Pancreas (tissue), 10 donors: ENCODE results near the gene KCND1. TPM values are rescaled to one million over a fixed set of nuclear protein-coding genes. Genes with fewer than 3 reads are reported as not detected.

Experiments
- ATAC-seq, 4 donors: fragments of 200-7000 bp; cut with Tn5 transposase; one replicate each; pipeline versions ENCODE4 v1.8.0 to v1.9.1; 2020; ENCODE audit warnings: mild to moderate bottlenecking in 4 of 4, moderate library complexity in 4 of 4
- DNase-seq, 6 donors: peaks; one replicate each; pipeline ENCODE4 v3.0.0-alpha.2; 2020
- FAIRE-seq: peaks from 2 replicates; lab custom pipeline; 2012; peaks lifted over from hg19 to GRCh38; lab: Jason Lieb, UNC
- H3K27ac ChIP-seq, 4 donors: fragments of 200-600 bp; sonication (generic); 1 replicate in 3 of 4; 2 replicates in 1 of 4; pipeline versions ENCODE4 v1.5.0 to v1.8.0; 2020
- H3K27me3 ChIP-seq, 4 donors: fragments of 200-600 bp; one replicate each; pipeline ENCODE4 v1.8.0; 2021
- H3K36me3 ChIP-seq, 3 donors: fragments of 200-600 bp; sonication (generic) in 1 of 3; one replicate each; pipeline versions ENCODE4 v1.5.0 to v1.8.0; 2020 to 2021
- H3K4me1 ChIP-seq, 3 donors: fragments of 200-600 bp; one replicate each; pipeline ENCODE4 v1.8.0; 2021
- H3K4me3 ChIP-seq, 4 donors: fragments of 200-600 bp; sonication (generic) in 2 of 4; one replicate each; pipeline versions ENCODE4 v1.5.0 to v1.8.0; 2020 to 2021
- H3K9me3 ChIP-seq, 4 donors: fragments of 200-600 bp; one replicate each; pipeline ENCODE4 v1.8.0; 2021
- WGBS, 2 donors: extraction: QIAGEN DNeasy Blood & Tissue Kit; methylation state at CpG; one replicate each; pipeline ENCODE4 v1.1.7; 2013; 5-methylcytosine and 5-hydroxymethylcytosine counted together
- intact Hi-C, 3 donors: fragments of 100-400 bp; cut with DNase I; formaldehyde crosslinking; loops; one replicate each; pipeline versions ENCODE4 v1.11.1 to v1.14.2; 2022
- polyA plus RNA-seq, 2 donors: library from polyadenylated mRNA; stranded (reverse); fragments of 200-250 nt; gene quantifications; one replicate each; pipeline ENCODE4 v1.2.3, GENCODE V29; 2013
- total RNA-seq, 6 donors: library from RNA; stranded (reverse); fragmentation: NEBNext Ultra II Directional in 4 of 6; extraction: Animal tissue kit (Norgen Biotek cat#: 25700) in 4 of 6; gene quantifications; one replicate each; pipeline versions ENCODE4 v1.2.1 to v1.2.4, GENCODE V29; 2021 to 2023
- TF ChIP-seq, protein P1 (sequence below), 4 donors: fragments of 200-600 bp; sonication (generic) in 3 of 4; IDR thresholded peaks; one replicate each; pipeline versions ENCODE4 v1.5.0 to v1.8.0; 2021; ENCODE audit warnings: antibody characterized with exemption in 4 of 4
- donor health status: healthy with polysubstance abuse.
- donor health status: DM: no; HTN: no; CAD: no; lungs with moderate emphysema.
- donor health status: DM: no; HTN: no; CAD: no.
- donor health status: control.
- donor health status: control.
- donor health status: Bipolar disorder and iron deficiency.
- donor health status: DM: yes; HTN: yes; CAD: no.
- donor health status: DM: no; HTN: no; CAD: no.
- donor health status: DM: no; HTN: no; CAD: no.
- donor health status: DM: yes; HTN: yes; CAD: no.

Gene KCND1
- total and polyA plus RNA-seq, 8 donors, result 0.12 to 1.7 (median 0.91) TPM

- no peak overlapping the region for H3K4me3 ChIP-seq
- no peak for DNase-seq
- peaks cover 0 to 2% (median 0%) of the 10 kb centered on the region in 3 donors for H3K36me3 ChIP-seq
- ATAC-seq, result no peak
- WGBS, 2 donors, result 63 to 85% methylated on average over 1 of the region's 1 CpG
- intact Hi-C loops, result no loop called here
- no peak for FAIRE-seq
- H3K27me3 ChIP-seq, result no peaks in the 10 kb centered on the region
- H3K9me3 ChIP-seq, result no peaks in the 10 kb centered on the region
- TF ChIP-seq, protein P1, sequence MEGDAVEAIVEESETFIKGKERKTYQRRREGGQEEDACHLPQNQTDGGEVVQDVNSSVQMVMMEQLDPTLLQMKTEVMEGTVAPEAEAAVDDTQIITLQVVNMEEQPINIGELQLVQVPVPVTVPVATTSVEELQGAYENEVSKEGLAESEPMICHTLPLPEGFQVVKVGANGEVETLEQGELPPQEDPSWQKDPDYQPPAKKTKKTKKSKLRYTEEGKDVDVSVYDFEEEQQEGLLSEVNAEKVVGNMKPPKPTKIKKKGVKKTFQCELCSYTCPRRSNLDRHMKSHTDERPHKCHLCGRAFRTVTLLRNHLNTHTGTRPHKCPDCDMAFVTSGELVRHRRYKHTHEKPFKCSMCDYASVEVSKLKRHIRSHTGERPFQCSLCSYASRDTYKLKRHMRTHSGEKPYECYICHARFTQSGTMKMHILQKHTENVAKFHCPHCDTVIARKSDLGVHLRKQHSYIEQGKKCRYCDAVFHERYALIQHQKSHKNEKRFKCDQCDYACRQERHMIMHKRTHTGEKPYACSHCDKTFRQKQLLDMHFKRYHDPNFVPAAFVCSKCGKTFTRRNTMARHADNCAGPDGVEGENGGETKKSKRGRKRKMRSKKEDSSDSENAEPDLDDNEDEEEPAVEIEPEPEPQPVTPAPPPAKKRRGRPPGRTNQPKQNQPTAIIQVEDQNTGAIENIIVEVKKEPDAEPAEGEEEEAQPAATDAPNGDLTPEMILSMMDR (IDR thresholded peaks at IDR 0.05), result no peak
- H3K4me1 ChIP-seq, result peaks cover 0 to 3% (median 0%) of the 10 kb centered on the region in 3 donors
- no peak overlapping the region for H3K27ac ChIP-seq
Observed at GRCh38 chrX:48938721-48939425, 32.8 kb downstream of the KCND1 start.

DNA sequence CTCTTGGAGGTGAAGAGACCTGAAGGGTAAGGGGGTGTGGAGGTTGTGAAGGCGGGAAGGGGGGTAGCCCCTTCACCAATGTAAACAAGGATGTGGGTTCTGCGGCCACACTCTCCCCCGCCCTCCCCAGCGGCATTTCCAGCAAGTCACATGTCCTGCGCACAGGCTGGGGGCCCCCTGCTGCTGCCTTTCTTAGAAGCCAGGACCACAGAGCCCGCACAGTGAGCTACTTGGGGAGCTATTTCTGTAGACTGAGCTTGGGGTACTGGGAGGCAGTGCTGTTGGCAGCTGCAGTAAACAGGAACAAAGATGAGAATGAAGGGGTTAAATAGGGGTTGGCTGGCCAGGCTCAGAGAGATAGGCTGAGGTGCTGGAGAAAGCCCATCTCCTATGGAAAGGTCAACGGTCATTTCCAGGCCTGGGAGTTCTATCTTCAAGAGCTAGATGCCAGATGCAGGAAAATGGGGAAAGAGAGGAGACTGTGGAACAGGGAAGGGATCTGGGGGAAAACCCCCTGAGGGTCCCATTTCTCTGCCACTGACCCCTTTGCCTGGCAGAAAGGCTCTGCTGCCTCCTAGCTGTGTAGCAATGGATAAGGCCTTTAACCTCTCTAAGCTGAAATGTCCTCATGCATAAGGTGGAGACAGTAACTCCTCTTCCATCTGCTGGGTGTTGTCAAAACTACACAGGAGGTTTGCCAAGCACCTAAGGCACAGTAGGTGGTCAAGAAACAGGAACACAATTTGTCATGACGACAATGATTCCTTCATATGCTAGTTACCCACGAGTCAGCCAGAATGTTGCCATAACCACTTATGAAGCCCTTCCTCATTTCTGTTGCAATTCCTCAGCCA lies 34.4 kb downstream of the KCND1 start:
- H3K4me1 ChIP-seq, result peaks cover 0 to 3% (median 0%) of the 10 kb centered on the region in 3 donors
- peaks cover 0 to 6% (median 0%) of the 10 kb centered on the region in 3 donors for H3K36me3 ChIP-seq
- peak overlapping the region in 2 of 4 donors; percentile 12 to 23 for H3K27ac ChIP-seq
- H3K9me3 ChIP-seq, result no peaks in the 10 kb centered on the region
- FAIRE-seq (no peak), DNase-seq (peak in 1 of 6 donors; percentile 50), ATAC-seq (peak in 3 of 4 donors; percentile 55 to 64 (median 57))
- H3K27me3 ChIP-seq, result no peaks in the 10 kb centered on the region
- TF ChIP-seq, protein P1 (IDR thresholded peaks at IDR 0.05), result no peak
- no peak overlapping the region for H3K4me3 ChIP-seq
- intact Hi-C loops, result no loop called here
- 64 to 68% methylated on average over 9 of the region's 9 CpGs for WGBS, 2 donors

- no peak for DNase-seq
- Histone ChIP-seq H3K9me3 (no peaks in the 10 kb centered on the region), H3K27me3 (no peaks in the 10 kb centered on the region), H3K36me3 (peaks cover 0 to 6% (median 0%) of the 10 kb centered on the region in 3 donors), H3K27ac (no peak overlapping the region), H3K4me1 (peaks cover 0 to under 1% (median 0%) of the 10 kb centered on the region in 3 donors), H3K4me3 (no peak overlapping the region)
- intact Hi-C loops, result no loop called here
- TF ChIP-seq, protein P1 (IDR thresholded peaks at IDR 0.05), result no peak
- no peak for ATAC-seq
- 89 to 91% methylated on average over 8 of the region's 8 CpGs for WGBS, 2 donors
- no peak for FAIRE-seq
Observed at GRCh38 chrX:48936429-48937053, 35.1 kb downstream of the KCND1 start.

GRCh38 chrX:48935301-48935670 lies 36.4 kb downstream of the KCND1 start:
- intact Hi-C loops, result no loop called here

More at GRCh38 chrX:48935301-48935670, 36.4 kb downstream of the KCND1 start:
- H3K27me3 ChIP-seq, result no peaks in the 10 kb centered on the region
- H3K27ac ChIP-seq, result no peak overlapping the region
- TF ChIP-seq, protein P1 (IDR thresholded peaks at IDR 0.05), result no peak
- H3K36me3 ChIP-seq, result peaks cover 0 to 6% (median 0%) of the 10 kb centered on the region in 3 donors
- H3K9me3 ChIP-seq, result no peaks in the 10 kb centered on the region
- WGBS, 2 donors, result 74 to 76% methylated on average over 1 of the region's 1 CpG
- no peaks in the 10 kb centered on the region for H3K4me1 ChIP-seq
- H3K4me3 ChIP-seq, result no peak overlapping the region
- no peak for FAIRE-seq
- DNase-seq, result no peak
- no peak for ATAC-seq
